GM19463 (cell line): ENCODE measurements around the gene LTBP1.

ENCODE experiments used
- ATAC-seq: cut with Tn5 transposase; IDR thresholded peaks from one replicate; pipeline ENCODE4 v1.9.1; 2021; ENCODE audit warnings: mild to moderate bottlenecking, moderate library complexity; ENCODE audit not compliant: unreplicated experiment

Gene LTBP1

DNA sequence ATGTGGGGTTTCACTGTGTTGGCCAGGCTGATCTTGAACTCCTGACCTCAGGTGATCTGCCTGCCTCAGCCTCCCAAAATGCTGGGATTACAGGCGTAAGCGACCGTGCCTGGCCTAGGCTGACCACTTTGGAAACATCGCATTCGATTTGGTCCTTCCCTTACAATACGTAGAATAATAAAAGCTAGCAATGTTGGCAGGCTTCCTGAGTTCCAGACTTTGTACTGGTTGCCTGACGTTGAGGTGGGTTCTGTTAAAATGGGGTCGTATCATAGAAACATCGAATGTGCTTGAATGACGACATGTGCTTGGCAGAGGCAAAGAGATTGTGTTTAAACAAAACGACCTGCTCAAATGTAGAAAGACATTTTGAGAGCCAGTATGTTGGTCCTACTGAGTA lies 56.1 kb downstream of the LTBP1 start:
- no peak for ATAC-seq

DNA sequence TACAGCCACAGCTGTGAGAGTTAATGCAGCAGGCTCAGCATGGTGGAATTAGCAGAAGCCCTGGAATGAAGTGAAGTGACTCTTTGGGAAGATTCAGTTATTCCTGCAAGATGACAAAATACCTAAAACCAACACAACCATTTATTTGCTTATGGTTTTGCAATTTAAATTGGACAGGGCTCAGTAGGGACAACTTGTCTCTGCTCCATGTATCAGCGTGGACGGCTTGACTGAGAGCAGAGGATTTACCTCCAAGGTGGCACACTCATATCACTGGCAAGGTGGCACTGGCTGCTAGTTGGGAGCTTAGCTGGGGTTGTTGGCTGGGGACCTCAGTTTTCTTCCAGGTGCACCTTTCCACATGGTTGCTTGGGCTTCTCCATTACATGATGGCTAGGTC lies 58.3 kb downstream of the LTBP1 start:
- no peak for ATAC-seq

DNA sequence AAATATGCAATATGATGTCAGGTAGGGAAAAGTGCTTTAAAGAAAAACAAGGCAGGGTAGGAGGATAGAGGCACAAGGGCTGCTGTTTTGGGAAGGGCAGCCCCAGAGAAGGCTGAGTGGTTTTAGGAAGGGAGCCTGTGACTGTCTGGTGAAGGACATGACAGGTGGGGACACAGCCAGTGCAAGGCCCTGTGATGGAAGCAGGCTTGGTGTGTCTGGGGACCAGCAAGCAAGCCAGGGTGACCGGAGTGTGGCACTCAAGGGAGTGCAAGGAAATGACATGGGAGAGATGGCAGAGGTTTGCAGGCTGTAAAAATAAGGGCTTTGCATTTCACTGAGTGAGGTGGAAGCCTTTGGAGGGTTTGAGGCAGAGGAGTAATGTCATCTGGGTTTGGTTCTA lies 62.0 kb downstream of the LTBP1 start:
- no peak for ATAC-seq

DNA sequence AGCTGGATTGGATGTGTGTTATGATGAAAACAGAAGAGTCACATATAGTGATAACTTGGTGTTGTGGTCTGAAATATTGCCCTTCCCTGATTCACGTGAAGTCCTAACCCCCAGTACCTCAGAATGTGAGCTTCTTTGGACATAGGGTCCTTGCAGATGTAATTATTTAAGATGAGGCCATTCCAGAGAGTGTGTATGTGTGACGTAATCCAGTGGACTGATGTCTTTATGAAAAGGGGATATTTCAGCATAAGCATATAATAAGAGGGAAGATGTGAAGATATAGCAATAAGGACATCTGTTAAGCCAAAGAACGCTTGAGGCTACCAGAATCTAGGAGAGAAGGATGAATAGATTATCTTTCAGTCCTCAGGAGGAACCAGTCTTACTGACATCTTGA lies 62.5 kb downstream of the LTBP1 start:
- ATAC-seq = no peak

DNA sequence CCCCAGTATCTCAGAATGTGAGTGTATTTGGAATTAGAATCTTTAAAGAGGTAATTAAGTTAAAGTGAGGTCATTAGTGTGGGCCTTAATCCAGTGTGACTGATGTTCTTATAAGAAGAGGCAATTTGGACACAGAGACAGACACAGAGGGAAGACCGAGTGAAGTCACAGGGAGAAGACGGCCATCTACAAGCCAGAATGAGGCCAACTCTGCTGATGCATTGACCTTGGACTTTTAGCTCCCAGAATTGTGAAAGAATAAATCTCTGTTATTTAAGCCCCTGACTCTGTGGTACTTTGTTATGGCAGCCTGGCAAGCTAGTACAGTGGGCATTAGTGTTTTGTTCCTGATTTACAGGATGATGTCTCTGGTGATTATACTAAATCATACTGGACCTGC lies 64.6 kb downstream of the LTBP1 start:
- no peak for ATAC-seq

DNA sequence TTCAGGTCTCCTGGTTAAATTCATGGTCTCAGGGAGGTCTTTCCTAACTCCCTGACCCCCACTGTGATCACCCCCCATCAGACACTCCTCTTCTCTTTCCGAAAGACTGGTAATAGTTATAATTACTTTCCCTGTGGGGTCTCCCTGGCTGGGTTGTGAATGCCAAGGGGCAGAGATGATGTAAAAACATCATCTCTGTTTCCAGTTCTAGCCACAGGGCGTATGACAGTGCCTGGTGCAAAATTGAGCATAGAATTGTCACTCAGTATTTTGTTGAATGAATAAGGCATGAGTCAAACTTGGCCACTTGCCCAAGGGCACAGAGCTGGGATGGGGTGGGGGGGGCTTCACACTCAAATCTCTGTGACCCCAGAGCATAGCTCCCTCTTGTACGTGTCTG lies 65.2 kb downstream of the LTBP1 start:
- no peak for ATAC-seq

DNA sequence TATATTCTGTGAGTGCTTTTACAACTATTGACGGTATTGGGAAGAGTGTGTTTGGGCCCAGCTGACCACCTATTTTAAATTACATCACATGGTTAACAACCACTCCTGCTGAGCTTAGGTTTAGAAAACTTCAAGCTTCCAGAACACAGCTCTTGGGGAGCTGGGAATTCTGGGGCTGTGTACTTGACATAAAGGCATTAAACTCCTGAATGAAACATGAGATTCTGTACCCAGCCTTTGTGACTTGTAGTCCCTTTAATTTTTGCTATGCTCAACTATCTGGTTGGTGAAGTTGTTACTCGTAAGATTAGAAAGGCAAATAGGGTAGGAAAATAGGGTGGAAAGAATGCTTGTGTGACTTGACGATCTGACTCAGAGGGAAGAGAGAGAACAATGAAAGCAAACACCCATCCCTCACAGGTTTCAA lies 66.9 kb downstream of the LTBP1 start:
- ATAC-seq = no peak

DNA sequence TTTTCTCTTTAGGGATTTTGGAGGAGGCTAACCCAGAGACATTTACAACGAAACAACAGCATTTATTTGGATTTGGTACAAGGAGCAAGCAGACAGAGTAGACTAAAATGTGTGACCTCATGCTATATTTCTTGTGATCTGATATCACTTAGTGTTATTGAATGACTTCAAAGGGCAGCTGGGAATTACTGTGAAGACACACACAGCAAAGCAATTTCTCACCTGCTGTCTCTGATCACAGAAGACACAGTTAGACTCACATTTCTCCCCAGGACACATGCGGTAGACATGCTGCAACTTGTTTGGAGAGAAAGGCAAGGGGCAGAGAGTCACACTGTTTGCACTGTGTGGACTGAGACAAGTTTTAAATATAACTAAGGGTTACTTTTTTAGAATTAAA lies 67.5 kb downstream of the LTBP1 start:
- ATAC-seq = no peak

DNA sequence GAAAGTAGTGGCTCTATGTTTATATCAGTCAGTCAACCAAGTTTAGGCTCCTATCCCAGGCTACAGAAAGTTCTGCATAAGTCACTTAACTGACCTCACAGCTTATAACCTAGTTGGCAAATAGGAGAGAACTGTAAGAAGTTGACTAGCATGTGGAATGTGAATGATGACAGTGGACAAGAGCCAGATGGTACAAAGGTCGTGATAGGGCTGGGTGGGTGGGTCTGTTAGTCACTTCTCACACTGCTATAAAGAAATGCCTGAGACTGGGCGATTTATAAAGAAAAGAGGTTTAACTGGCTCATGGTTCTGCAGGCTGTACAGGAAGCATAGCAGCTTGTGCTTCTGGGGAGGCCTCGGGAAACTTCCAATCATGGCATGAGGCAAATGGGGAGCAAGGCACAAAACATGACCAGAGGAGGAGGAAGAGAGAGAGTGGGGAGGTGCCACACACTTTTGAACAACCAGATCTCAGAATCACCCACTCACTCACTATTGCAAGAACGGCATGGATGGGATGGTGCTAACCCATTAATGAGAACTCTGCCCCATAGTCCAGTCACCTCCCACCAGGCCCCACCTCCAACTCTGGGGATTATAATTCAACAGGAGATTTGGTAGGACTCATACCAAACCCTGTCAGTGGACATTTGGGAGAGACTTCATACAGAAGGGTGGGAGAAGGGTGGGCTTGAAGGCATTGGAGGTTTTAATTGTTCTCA lies 68.8 kb downstream of the LTBP1 start:
- ATAC-seq = no peak

DNA sequence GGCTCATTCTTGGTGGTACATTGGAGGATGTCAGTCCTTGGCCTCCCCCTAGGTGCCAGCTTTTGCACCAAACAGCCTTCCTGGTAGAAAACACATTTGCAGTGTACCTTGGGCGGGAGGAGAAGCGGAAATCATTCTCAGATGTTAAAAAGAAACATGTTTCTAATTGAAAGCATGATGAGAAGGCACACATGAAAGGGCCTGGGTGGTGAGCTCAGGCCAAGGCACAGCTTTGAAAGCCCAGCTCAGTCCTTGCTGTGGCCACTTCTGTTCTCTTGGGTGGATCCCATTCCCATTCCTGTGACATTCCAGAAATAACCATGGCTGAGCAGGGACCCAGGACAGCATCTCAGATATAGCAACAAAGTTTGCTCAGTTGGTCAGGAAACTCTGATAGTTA lies 71.5 kb downstream of the LTBP1 start:
- ATAC-seq = no peak

DNA sequence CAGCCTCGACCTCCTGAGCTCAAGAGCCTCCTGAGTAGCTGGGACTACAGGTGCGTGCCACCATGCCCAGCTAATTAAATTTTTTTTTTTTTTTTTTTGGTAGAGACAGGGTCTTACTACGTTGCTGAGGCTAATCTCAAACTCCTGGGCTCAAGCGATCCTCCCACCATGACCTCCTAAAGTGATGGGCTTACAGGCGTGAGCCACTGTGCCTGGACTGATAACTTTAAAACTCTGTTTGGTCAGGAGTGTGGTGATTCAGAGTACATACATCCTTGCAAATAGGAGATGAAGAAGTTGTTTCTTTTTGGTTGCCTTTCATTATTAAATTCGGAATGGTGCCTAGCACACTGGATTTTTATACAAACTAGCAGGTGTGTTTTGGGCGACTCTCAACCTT lies 73.0 kb downstream of the LTBP1 start:
- no peak for ATAC-seq

DNA sequence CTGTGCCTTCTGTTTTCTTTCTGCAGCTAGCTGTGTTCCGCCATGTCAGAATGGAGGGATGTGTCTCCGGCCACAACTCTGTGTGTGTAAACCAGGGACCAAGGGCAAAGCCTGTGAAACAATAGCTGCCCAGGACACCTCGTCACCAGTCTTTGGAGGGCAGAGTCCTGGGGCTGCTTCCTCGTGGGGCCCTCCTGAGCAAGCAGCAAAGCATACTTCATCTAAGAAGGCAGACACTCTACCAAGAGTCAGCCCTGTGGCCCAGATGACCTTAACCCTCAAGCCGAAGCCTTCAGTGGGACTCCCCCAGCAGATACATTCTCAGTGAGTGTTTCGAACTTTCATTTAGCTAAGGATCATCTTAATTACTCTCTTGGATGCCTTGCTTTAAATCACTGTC lies 74.1 kb downstream of the LTBP1 start:
- ATAC-seq = no peak

DNA sequence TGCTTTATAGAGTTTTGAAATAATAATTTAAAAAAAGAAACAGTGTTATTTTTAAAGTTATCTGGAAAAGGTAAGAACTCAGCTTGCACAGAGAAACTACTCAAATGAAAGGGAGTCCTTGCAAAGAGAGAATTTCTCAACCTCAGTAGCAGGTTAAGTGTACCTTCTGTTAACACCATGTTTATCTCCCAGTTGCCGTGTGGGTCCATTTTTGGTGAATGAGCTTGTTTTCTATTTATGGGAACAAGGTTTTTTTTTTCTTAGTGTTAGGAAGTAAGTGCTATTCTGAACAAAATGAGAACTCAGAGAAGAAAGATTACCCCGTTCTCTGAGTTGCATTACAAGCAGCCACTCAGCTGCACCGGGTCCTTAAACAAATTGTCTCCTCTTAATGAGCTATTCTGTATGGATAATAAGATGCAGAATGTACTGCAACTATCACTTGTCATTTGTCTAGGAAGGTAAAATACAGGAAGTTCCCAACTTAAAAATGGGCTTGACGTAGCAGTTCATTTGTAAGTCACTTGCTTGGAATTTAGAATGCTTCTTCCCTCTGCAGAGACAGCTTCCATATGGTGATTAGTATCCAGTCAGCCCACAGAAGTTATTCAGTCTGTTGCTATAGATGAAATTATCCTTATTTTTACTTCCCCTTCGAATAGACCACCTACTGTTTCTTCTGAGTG lies 74.9 kb downstream of the LTBP1 start:
- no peak for ATAC-seq

DNA sequence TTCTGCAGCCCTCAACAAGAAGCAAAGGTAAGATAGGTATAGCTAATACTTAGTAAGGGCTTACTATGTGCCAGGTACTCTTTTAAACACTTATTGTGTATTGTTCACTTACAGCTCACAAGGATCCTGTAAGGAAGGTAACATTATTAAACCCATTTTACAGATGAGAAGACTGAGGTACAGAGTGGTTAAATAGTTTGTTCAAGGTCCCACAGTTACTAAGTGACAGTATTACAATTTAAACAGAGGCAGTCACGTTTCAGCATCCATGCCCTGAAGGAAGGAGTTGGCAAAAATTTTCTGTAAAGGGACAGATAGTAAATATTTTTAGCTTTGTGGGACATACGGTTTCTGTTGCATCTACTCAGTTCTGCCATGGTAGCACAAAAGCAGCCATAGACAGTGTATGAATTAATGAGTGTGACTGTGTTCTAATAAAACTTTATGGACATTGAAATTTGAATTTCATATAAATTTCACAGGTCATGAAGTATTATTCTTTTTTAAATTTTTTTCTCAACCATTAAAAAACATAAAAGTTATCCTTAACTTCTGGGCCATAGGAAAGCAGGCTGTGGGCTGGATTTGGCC lies 75.7 kb downstream of the LTBP1 start:
- ATAC-seq = no peak

DNA sequence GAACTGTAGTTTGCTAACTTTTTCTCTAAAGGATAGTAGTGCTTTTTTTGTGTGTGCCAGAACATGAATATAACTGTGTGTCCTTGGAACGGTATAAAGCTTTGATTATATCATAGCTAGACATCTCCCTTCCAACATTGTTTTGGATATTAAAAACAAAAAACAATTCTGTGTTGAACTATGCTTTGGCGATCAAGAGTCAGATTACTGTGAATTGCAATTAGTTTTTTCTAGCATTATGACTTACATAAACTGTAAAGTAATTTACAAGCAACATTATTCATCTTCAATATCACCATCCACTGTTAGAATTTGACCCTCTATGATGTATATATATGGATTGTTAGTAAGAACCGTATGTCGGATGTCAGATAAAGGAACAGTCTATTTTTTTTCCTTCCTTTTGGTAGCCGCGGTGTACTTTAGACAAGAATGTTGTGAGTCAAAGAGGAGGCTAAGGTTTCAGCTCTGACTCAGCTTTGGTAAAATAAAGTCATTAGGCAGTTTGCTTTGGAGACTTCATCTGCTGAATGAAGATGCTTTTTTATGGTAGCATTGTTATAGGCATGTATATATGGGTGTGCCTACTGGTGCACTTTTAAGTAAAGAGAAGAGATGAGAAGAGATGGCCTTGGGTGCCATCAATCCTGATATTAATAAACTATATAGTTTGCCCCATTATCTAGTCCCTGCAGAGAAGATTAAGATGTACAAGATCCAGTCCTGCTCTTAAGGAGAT lies 76.4 kb downstream of the LTBP1 start:
- no peak for ATAC-seq

DNA sequence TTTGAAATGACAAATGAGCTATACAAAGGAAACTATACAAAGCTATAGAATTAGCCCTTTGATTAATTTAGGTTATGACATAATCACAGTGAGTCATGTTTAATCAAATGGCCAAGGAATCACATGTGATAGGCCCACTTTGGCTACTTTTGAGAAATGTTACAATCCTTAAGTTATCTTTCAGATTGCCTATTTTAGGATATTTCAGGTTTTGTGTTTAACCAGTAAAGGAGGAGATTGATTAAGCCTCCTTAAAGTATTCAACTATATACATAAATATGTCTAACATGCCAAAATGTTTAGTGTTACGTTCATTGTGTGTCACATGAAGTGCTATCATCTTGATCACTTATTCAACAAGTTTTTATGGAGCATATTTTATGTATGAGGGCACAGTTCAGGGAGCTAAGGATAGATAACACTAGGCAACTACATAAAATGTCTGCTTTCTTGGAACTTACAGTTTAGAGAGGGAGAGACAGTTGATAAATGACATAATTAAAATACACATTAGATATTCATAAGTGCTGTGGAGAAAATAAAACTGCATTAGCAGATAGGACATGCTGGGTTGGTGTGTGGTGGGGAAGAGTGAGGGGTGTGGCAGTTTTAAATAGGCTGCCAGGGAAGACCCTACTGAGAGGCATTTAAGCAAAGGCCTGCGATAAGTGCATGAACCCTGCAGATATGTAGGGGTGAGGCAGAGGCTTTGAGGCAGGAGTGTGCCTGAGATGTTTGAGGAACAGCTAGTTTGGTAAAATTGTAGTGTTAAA lies 77.2 kb downstream of the LTBP1 start:
- no peak for ATAC-seq

DNA sequence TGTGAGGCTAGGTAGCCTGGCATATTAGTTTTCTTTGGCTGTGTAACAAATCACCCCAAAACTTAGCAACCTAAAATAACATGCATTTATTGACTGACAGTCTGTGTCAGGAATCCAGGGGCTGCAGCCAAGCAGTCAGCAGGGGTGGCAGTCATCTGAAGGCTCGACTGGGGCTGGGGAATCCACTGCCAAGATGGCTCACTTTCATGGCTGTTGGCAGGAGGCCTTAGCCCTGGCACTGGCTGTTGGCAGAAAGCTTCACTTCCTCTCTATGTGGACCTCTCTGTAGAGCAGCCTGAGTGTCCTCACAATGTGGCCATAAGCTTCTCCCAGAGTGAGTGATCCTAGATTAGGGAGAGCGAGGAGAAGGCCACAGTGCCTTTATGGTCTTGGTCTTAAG lies 78.0 kb downstream of the LTBP1 start:
- ATAC-seq = no peak

DNA sequence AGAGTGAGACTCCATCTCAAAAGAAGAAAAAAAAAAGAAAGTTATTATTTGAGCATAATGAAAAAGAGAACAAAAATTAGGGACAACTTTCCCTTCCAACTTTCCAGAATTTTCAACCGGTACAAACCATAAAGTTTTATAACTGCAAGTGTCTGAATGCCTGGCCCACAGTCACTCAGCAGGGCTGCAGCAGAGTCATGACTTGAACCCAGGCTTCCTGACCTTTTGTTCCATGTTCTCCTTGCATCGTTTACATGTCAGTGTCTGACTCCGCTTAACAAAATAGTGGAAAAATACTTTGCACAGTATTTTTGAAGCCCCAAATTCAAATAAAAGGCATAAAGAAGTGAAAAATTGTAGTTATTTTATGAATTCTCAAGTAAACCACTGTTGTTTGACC lies 82.7 kb downstream of the LTBP1 start:
- no peak for ATAC-seq

DNA sequence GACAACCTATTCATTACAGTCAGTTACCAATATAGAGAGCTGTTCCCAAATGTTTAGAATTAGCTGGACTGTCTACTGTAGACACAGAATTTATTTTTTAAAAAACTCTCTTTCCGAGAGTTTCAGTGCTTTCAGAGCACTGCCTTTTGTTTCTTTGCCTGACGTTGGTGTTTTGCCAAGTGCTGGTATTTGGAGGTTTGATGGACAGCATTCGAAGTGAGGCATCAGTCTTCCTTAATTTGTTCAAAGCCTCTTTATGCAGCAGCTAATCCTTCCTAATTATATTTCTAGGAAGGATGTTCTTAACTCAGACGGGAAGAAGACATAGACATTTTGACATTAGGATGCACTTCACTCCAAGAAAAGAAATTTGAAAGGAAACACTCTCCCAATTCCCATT lies 83.2 kb downstream of the LTBP1 start:
- no peak for ATAC-seq

DNA sequence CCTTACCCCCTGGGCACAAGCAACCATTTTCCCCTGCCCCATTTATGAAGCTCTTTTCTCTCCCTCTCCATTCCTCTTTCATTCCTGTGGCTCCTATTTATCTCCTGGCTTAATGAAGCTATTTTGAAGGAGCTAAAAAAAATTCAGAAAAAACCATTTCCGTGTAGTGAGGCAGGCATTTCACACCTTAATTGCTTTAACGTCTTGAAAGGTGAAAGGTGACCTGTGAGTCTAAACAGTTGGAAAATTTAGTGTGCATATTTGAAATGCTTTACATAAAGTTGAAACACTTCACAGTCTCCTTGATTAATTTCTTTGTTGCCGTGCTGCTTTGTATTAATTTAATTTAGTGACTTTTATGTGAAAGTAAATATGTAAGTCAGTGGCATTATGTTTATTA lies 83.6 kb downstream of the LTBP1 start:
- no peak for ATAC-seq

DNA sequence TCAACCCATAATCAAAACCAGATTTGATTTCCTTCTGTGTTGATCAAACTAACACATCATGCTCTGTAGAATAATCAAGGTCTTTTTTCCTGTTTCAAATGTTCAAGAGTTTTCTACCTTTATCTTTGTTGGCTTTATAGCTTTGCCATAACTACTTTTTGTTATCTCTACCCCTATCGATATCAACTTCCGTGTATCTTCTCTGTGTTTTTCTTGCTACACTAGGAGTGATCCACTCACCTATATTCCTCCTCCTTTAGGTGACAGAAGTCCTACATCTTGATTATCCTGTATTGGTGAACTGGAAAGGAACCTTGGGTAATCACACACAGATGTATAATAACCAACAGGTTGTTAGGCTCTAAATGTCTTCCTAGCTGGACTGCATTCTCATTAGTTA lies 85.5 kb downstream of the LTBP1 start:
- no peak for ATAC-seq
